Limb (tissue), 2 donors: ENCODE measurements around the gene RPE.
A peak's percentile ranks its signal among the peaks of the same experiment; 100 is the strongest.

Experiments used
- DNase-seq, 2 donors: peaks; one replicate each; pipeline ENCODE4 v3.0.0-alpha.2; 2016; ENCODE audit errors: extremely low spot score in 2 of 2

RPE gene

DNA sequence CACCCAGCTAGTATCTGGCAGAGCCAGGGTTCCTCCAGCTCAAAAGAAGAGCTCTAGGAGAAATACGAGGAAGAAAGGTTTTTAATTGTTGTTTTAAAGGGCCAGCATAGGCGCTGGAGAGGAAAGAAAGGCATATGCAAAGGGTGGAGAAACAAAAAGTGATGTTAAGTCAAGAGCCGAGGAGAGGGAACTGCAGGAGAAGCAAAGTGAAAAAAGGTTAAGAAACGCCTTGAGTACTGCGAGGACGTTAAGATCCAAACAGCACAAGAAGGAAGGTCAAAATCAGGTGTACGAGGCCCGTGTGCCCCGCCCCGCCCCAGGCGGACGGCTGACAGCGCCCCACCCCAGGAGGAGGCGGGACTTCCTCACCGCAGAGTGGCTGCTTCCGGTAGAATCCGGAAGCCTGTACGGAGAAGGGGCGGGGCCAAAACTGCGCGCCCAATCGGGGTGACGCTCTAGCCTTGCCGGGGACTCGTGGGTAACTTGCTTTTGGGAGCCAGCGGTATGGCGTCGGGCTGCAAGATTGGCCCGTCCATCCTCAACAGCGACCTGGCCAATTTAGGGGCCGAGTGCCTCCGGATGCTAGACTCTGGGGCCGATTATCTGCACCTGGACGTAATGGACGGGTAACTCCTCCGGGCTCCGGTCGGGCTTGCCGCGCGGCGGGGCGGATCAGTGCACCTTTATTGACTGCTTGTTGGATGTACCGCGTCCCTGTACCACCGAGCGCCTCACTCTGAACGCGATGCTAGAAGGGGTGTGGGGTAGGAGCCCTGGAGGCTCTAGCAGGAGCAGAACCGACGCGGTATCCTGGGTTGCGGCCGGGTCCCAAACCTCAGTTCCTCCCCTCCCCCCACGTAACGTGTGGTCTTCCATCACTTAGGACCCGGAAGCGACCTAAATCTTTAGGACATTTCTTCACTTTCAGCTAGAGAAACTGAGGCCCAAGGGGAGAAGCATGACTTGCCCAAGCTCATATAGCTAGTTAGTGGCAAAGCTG lies at the start of gene RPE:
TSS of gene RPE (plus strand) at position 481 of the 1,000 bp plus-strand sequence. CDS start at position 505, 24 bp downstream.
- DNase-seq = peak; percentile 95 to 97

DNA sequence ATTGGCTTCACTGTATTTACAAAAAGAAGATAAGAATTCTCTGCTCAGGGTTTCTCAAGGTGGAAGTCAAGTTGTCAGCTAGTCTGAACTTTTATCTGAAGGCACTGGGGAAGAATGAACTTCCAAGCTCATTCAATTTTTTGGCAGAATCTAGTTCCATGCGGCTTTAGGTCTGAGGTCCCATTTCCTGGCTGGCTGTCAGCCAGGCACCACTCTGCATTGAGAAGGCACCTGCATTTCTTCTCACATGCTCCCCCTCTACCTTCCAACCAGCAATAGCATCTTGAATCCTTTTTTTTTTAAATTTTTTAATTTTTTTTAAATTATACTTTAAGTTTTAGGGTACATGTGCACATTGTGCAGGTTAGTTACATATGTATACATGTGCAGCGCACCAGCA lies 46.2 kb upstream of the RPE start:
- no peak for DNase-seq

DNA sequence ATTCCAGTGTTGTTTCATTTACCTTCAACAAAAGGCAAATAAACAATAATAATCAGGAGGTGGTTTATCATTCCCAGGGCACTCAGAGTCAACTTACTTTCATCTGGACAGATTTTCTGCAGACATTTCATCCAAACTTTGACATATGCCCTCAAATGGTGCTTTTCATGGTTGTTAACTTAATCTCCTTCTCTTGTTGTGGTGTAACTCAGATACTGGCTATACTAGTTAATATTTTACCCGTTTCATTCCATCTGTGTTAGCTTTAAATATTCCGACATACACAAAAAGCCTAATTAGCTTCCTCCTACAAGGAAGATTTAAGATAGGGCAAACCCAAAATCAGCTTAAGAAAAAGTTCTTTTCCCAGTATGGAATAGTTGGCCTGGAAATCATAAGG lies 44.4 kb upstream of the RPE start:
- no peak for DNase-seq

DNA sequence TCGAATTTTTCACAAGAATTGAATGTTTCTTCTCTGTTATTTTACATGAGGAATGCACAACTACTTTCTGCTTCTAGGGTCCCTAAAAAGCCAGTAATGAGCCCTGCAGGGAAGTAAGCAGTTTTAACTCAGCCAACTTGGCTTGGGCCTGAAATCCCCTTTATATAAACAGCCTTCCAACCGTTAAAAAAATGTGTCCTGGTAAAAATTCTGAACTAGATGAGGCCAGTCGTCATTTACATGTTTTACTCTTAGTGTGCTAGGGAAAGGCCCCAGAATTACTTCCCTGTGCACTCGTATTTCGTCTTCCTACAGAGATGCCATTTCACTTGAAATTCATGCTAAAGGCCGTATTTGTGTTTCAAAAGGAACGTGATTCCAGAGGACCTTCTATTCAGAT lies 42.4 kb upstream of the RPE start:
- no peak for DNase-seq

DNA sequence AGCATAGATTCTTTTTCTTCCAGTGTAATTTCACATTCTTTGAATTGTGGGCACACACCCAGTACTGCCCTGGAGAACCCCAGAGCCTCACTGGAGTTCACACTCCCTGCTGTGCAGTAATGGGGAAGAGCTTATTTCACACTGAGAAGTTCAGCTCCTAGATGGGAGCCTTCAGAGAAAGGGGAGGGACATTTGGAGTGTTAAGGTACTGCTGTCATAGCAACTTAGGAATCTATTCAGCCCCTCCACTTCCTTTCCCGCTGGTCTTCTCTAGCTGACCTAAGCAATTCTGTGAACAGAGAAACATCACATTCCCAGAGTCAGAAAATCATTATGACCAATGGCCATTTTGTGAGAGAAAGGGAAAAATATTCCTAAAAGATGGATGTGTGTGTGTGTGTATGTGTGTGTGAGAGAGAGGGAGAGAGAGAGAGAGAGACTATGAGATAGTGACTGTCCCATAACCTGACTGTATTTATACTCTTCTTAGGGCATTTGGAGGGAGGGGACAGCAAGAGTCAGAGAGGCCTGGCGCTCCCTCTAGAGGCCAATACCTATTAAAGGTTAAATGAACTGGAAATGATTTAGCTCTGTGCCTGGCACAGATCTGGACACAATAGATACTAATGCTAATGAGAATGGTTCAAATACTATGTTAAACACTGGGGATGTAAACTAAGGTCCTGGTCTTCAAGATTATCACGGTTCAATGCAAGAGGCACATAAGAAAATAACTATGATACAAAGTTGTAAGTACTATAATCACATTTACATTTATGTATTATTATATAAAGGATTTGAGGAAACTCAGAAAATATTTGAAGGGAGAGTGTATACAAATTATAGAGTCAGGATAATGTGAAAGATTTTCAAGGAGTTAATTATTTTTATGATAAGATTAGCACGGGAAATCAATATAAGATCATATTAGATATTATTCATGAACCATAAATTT lies 41.5 kb upstream of the RPE start:
- DNase-seq = peak; percentile 54 to 76

DNA sequence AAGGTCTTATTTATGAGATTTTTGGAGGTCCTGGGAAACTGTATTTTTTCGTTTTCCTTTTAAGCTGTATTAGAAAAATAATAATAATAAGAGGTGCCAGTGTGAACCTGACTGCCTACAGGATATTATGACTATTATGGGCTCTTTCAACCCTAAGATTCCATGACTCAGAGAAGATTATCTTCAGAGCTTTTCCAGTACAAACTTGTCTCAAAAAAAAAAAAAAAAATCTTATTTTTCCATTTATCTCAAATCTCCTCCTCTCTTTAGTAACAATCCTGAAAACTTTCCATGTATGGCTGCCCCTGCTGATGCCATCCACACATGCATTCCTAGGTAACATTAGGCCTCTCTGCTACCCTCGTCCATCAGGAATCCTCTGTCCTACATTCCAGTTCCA lies 36.7 kb upstream of the RPE start:
- no peak for DNase-seq

DNA sequence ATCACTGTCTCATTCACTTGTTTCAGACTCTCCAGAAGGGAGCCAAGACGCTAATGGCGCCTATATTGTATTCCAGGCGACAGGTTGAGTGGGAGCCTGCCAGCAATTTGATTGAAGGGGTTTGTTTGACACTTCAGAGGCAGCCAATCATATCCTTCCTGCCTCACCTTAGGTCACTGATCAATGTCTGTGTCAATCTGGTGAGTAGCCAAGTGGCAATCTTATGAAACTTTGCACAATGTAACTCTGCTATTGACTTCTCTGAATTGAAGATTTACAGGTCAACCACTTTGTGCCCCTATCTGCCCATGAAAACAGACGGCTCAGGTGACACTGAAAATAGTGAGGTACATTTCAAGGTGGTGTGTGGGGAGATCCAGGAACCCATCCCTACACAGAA lies 32.7 kb upstream of the RPE start:
- no peak for DNase-seq

DNA sequence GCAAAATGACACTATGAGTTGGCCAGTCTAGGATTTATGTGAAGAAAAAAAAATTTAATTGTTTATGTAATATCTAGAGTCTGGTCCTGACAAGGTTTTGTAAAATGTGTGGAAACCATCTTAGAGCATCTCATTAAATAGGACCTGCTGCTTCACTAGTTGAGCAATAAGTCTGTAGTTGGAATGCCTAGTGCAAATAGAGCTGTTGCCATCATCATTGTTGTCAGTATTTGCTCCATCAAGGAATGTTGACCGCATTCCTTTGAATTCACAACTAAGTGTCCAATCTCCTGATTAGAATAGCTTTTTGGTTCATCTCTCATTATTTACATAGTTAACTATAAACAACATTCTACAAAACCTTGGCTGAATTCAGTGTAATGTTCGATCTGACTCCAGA lies 32.2 kb upstream of the RPE start:
- no peak for DNase-seq

DNA sequence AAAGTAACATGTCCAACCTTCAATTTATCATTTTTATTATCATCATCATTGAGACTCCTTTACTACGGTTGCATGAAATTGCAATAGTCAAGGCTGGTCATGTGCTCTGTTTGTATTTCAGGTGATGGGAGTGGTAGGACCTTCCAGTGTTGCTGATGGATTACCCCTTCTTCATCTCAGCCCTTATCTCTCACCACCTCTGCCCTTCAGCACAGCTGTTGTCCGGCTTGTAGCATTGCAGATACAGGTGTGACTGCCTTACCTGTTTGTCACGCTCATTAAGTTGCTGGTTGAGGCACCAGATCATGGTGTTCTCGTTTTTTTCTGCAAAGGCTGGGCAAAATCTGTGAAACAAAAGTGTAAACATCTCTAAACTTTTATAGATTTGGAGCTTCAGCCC lies 31.7 kb upstream of the RPE start:
- DNase-seq = no peak

DNA sequence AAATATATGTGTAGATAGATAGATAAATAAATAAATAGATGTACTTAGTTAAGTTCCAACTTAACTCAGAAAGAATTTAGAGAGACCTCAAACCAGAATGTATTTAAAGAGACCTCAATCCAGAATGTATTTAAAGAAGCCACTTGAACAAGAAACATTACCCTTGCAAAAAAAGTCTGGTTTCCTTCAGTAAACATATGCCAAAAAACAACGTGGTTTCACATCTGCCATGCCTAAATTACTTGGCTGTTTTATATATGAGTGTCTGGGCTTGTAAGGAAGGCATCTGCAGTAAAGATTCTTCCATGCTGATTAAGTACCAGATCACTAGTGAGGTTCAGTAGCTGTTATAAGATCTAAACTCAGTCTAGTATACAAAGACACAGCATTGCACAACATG lies 29.1 kb upstream of the RPE start:
- DNase-seq = no peak

DNA sequence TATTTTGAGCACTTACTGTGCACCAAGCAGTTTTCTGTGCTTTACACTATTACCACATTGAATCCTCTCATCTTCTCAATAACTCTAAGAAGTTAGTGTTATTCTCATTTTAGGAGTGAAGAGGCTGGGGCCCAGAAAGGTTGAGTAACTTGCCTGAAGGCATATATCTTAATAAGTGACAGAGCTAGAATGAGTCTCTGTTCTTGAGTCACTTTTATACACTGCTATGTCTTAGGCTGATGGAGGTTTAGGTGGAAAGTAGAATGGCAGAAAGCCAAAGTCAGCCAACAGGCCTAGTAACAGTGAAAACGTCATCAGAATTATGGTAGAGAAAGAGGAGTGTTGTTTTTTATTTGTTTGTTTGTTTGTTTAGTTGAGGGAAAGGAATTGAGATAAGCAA lies 27.9 kb upstream of the RPE start:
- no peak for DNase-seq

DNA sequence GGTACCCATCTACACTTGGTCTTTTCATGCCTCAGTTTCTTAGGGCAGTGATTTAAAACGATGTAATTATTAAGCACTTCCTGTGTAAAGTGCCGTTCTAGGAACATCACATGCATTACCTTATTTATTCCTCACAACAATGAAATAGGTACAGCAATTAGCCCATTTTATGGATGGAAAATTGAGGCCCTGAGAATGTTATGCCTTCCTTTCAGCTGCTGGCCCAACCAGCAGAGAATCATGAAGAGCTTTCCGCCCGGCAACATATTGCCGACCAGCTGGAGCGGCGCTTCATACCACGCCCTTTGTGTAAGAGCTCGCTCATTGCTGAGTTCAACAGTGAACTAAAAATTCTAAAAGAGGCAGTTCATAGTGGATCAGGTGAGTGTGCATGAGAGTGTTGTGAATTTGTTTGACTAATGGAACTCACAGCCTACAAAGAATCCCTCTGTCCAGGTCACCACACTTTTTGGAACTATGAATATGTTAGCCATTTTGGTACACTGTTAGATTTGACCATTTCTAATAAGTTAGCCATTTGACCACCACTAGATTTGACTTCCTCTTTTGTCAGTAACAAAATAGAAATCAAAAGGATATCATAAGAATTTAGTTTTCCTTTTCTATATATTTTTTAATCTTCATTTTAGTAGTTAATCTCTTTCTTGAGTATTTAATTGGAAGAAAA lies 25.6 kb upstream of the RPE start:
- no peak for DNase-seq

DNA sequence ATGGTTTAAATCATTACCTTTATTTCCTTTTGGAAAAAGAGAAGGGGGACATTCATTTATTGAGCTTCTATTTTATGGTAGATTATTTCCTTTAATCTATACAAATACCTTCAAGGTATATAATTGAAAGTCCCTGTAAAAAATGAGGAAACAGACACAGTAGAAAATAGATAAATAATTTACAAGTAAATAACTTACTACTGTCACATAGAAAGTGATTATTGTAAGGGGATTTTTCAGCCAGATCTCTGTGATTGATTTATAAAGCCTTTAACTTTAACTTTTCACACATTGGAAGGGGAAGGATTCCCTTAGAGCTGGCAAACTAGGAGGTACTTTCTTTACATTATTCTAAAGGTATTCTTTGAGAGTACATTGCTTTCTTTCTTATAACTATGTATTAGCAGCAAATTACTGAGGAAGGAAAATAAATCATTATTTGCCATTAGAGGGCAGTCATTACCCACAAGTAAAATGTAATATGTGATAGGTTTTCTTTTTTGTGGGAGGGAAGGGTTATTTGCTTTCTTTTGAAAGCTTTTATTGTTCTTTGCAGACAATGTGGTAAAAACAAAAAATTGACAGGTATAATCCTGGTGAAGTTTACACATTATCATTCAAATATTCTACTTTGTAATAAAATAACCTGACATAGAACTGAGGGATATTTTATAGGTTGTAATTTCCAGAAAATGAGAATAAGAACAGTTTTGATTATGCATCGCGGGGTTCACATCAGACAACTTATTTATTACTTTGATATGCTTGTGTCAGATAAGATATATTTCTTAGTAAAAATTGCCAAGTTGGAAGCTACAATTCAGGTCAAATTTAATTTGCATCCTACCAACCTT lies 24.8 kb upstream of the RPE start:
- peak in 1 of 2 donors; percentile 55 for DNase-seq

DNA sequence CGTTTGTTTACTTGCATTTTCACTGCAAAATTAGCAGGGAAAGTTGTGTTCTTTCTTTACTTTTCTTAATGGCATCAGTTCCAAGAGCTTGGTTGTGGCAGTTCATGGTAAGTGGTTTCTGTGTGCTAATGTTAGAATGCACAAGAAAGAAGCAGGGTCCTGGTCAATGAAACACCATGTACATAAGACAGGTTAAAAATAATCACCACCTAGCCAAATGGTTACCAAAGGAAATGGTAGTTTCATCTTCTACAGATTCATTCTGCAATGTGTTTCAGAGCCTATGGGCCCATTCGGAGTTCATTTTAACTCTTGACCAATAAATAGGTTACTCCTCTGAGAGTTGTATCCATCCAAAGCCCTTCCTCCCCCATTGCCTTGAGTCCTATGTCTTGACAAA lies 18.1 kb upstream of the RPE start:
- DNase-seq = no peak

DNA sequence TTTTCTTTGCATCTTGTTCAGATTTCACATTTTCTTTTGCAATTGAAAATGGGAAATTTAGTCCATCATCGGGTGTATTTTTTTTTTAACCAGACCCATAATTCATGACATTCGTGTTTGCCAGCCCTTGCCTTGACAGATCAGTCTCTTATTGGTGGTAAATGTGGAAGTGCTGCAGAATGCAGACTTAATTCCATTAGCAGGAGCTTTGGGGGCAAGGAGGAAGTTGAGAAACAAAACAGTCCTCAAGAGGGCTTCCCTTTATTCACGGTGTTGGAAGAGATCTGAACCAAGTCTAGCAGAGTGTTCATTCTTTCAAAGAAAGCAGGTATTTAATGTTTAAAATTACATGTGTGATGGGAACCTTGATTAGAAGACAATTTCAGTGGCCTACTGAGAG lies 16.6 kb upstream of the RPE start:
- DNase-seq = no peak

DNA sequence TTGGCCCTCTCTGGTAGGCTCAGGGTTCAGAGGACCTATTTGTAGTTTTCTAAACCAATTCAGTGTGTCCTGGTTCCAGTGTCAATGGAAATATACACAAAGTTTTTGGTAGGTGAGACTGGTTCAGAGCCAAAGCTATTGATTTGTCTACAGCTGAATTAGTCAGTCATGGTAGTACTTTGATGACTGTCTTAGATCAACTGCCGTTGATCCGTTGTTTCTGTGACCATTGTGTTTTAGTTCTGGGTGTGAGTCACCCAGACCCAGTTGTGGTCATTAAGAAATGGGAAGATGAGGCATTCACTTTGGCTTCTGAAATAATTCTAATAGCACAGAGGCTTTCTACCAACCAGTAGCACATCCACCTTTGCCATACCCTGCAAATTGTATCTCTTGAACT lies 16.0 kb upstream of the RPE start:
- DNase-seq = no peak

DNA sequence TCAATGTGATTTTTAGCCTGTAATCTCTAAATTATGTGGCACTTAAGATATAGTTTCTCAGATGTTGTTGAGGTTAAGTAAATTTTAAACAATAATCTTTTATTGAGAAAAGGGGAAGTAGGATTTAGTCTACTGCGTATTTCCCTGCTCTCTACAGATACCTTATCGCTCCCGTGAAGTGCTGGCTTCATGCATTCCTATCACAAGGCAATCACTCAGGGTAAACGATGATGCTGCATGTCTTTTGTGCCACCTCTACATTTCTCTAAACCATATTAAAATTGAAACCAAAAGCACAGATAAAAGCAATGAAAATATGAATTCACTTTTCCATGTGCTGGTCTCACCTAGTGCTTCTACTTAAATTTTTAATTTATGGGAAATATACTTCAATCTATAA lies 14.4 kb upstream of the RPE start:
- DNase-seq = no peak

DNA sequence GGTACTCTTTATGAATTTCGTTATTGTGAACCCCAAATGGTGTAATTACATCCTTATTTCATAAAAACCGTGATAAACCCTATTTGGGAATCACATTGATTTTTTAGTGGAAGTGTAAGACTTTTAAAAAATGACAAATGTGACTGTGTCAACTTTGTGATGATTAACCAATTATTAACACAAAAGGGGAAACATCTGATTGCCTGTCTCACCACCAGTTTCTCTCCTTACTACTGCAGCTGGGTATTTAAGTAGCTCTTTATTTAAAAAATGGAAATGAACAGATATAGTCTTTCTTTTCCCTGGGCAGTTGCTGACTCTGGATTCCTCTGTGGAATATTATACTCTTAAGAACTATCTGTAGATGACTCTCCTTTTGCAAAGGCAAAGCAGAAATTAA lies 11.6 kb upstream of the RPE start:
- no peak for DNase-seq

DNA sequence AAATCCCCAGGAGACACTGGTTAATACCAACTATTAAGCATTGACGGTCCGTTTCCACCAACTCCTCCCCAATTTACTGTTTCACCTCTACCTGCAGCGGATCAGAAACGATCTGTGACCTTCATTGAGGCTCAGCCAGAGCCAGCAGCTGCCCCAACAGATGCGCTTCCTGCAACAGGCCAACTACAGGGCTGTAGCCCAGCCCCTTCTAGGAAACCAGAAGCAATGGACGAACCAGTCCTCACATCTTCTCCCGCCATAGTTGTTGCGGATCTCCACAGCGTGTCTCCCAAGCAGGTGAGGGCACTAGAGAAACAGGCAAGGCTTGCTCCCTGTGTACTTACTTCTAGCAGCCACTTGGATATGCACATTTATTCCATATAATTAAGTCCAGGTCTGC lies 8.5 kb upstream of the RPE start:
- DNase-seq = no peak

DNA sequence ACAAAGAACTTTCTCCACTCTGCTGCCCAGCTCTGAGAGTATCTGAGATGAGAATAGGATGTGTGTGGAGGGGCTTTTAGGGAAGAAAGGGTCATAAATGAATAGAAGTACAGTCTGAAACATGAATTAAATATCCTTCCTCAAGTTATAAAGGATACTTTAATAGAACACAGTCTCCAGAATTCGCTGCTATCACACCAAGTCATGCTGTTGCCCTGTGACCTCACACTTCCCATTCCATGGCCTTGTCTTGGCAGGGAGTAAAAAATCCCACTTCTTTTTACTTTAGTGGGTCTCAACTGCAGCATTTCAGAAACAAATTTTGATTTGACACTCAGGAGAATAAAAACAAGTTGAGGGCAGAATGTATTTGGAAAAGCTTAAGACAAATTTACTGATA lies 3.8 kb upstream of the RPE start:
- no peak for DNase-seq
